C4-2B (cell line): ENCODE measurements around the gene PRR16.

ENCODE experiments used
- H3K27ac ChIP-seq: fragments of 450-650 bp; 2 replicates; pipeline ENCODE4 v1.5.1; 2017
- CTCF ChIP-seq: fragments of 450-650 bp; conservative IDR thresholded peaks from 2 replicates; pipeline ENCODE4 v1.5.1; 2017; ENCODE audit warnings: mild to moderate bottlenecking
- ZFX ChIP-seq: fragments of 450-650 bp; IDR thresholded peaks from 2 replicates; pipeline ENCODE4 v1.6.1; 2017

The PRR16 gene

GRCh38 chr5:120479066-120479465 is 15.0 kb downstream of the PRR16 start:
- TF ChIP-seq CTCF (no peak), ZFX (no peak)

GRCh38 chr5:120499876-120500563 is 35.9 kb downstream of the PRR16 start:
- H3K27ac ChIP-seq: no peak overlapping the region
- TF ChIP-seq ZFX: no peak
- no peak for TF ChIP-seq CTCF

More at GRCh38 chr5:120479066-120479465, 15.0 kb downstream of the PRR16 start:
- H3K27ac ChIP-seq: no peak overlapping the region

GRCh38 chr5:120502531-120502930 is 38.4 kb downstream of the PRR16 start:
- H3K27ac ChIP-seq: no peak overlapping the region
- TF ChIP-seq CTCF (no peak), ZFX (no peak)

- no peak for TF ChIP-seq CTCF
- TF ChIP-seq ZFX: no peak
- H3K27ac ChIP-seq: no peak overlapping the region
Observed at GRCh38 chr5:120503341-120503740, 39.2 kb downstream of the PRR16 start.

GRCh38 chr5:120504057-120504456 is 40.0 kb downstream of the PRR16 start:
- TF ChIP-seq CTCF (no peak), ZFX (no peak)
- H3K27ac ChIP-seq: no peak overlapping the region

- TF ChIP-seq ZFX (no peak), CTCF (no peak)
- no peak overlapping the region for H3K27ac ChIP-seq
Observed at GRCh38 chr5:120507197-120507596, 43.1 kb downstream of the PRR16 start.

GRCh38 chr5:120507800-120508463 is 43.8 kb downstream of the PRR16 start:
- H3K27ac ChIP-seq: no peak overlapping the region
- no peak for TF ChIP-seq ZFX
